ENCODE results near the gene EZR. TPM values are rescaled to one million over a fixed set of nuclear protein-coding genes. Genes with fewer than 3 reads are reported as not detected.

Gene EZR
- total and polyA plus RNA-seq, 9 of the 15 experiments (the other 6 are each of a cell fraction or from before 2014, with no cell fraction given), result 36.5 to 162 (median 104) TPM

DNA sequence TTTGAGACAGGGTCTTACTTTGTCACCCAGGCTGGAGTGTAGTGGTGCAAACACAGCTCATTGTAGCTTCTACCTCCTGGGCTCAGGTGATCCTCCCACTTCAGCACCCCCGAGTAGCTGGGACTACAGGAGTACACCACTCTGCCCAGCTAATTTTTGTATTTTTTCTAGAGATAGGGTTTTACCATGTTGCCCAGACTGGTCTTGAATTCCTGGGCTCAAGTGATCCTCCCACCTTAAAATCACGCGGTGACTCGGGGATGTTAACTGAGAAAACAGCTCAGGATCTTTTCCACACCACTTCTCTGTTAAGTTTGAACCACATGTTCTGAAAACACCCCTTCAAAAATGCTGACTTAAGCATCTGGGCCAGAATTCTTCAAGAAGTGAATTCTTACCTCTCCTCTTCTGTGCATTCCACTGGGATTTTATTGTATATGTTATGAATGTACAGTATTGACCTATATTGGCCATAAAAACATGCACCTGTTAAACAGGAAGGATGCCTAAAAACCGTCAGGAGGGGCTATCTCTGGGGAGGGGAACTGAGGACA lies 96.9 kb downstream of the EZR start (continued):
- no peak for TF ChIP-seq ZNF274 (IDR thresholded peaks at IDR 0.05; ENCODE audit: borderline replicate concordance, low read depth, low read length)
- no peak for TF ChIP-seq SIN3B (IDR thresholded peaks at IDR 0.05; ENCODE audit: low read depth)

DNA sequence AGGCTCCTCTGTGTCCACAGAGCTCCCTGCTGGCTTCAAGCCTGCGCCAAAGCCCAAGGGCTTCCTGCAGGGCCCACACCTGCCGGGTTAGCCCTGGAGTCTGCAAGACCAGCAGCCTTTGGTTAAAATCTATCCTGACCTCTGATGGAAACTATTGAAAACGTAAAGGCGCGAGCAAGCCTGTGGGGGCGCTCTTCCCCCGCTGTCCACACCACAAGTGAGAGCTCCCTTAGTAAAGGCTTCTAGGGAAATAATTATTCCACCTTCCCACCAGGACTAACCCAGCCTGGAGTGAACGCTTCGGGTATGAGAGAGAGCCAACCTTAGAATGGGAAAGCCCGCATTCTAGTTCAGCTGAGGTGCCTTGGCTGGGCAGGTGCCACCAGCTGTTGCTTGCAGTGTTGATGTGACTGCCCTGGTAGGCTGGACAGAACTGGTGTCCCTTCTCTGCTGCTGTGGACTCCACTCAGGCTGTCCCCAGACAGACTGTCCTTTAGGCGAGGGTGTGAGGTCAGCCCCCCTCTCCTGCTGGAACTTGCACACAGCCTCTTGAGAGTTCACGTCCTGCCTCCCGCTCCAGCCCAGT lies 100.6 kb downstream of the EZR start:
- intact Hi-C loops (cut with micrococcal nuclease) (loop anchor here (1.0 to 2.0 kb wide), 3 partner anchors 44 to 254 kb away; no protein-coding TSS in a partner anchor), in situ Hi-C loops (cut with MboI) (loop anchor here (25.0 kb wide), 1 partner anchor 269 kb away; no protein-coding TSS in a partner anchor)
- no peaks in the 10 kb centered on the region for H3K79me2 ChIP-seq (ENCODE audit: control insufficient read depth, insufficient read depth, low read length)
- WGBS (ENCODE audit: insufficient coverage, low coverage, missing lambda C conversion rate), result 15% methylated on average over 13 of the region's 13 CpGs
- DNase-seq (ENCODE audit: extremely low read depth in 1 of 4, low spot score in 3 of 4), result peak; percentile 66 to 77 (median 67)
- H3K9ac ChIP-seq (ENCODE audit: insufficient read depth in 1 of 2, low read depth in 2 of 2, low read length in 2 of 2), result no peak overlapping the region
- POLR2A ChIA-PET, result interaction anchor here (0.6 to 1.4 kb wide), 7 partner anchors 9 to 1171 kb away, joined by 3 to 6 read pairs (median 3); no protein-coding TSS in a partner anchor
- peaks cover 3 to 16% of the 10 kb centered on the region in 2 experiments; a peak in 3 of 5 replicates for H3K27me3 ChIP-seq (ENCODE audit: control insufficient read depth in 2 of 2, insufficient read depth in 2 of 2, low read length in 2 of 2)
- 0 out of 2 replicates have a peak, but pooled peaks cover 3% of the 10 kb centered on the region for H4K20me1 ChIP-seq (replicated peaks; ENCODE audit: control insufficient read depth, insufficient read depth, low read length)
- peak; percentile 73 for FAIRE-seq
- H3K9me1 ChIP-seq (ENCODE audit: control insufficient read depth, insufficient read depth, low read length), result no peaks in the 10 kb centered on the region
- peak; percentile 90 for ATAC-seq
- peak overlapping the region; percentile 76 for H2AFZ ChIP-seq (ENCODE audit: low read depth, low read length)
- CTCF ChIA-PET (ENCODE audit: low intra/inter-chr PET ratio), result interaction anchor here (1.1 to 1.4 kb wide), 3 partner anchors 12 to 254 kb away, joined by 3 to 7 read pairs (median 3); no protein-coding TSS in a partner anchor
- H3K4me1 ChIP-seq (replicated peaks in 1 of 2; ENCODE audit: control insufficient read depth in 2 of 2, insufficient read depth in 2 of 2, low read length in 2 of 2), result peaks cover 6 to 13% of the 10 kb centered on the region in 2 experiments; a peak in 4 of 5 replicates
- no peak overlapping the region for H3K4me2 ChIP-seq (ENCODE audit: insufficient read depth, low read length)
- no peaks in the 10 kb centered on the region for H3K9me3 ChIP-seq (replicated peaks; ENCODE audit: control insufficient read depth, insufficient read depth, low read depth, low read length)
- H3K27ac ChIP-seq (ENCODE audit: extremely low read depth, low read depth, low read length), result no peak overlapping the region
- H3K36me3 ChIP-seq (ENCODE audit: control insufficient read depth, insufficient read depth, low read length), result no peaks in the 10 kb centered on the region
- no TSS peak for BruUV-seq (replicated peaks)
- no peak overlapping the region for H3K4me3 ChIP-seq
- TF ChIP-seq, protein P1, sequence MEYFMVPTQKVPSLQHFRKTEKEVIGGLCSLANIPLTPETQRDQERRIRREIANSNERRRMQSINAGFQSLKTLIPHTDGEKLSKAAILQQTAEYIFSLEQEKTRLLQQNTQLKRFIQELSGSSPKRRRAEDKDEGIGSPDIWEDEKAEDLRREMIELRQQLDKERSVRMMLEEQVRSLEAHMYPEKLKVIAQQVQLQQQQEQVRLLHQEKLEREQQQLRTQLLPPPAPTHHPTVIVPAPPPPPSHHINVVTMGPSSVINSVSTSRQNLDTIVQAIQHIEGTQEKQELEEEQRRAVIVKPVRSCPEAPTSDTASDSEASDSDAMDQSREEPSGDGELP (CRISPR knock-in tag; IDR thresholded peaks at IDR 0.05; ENCODE audit: borderline replicate concordance), result peak; percentile 28; the same call in 1 of the 2 replicates
- TF ChIP-seq ZNF217 (CRISPR knock-in tag; IDR thresholded peaks at IDR 0.05), result no peak
- TF ChIP-seq CREBBP (IDR thresholded peaks at IDR 0.05; ENCODE audit: low read depth, low read length), result no peak
- no peak for TF ChIP-seq MCM2 (IDR thresholded peaks at IDR 0.05; ENCODE audit: low read depth)
- no peak for TF ChIP-seq PCBP2 (IDR thresholded peaks at IDR 0.05; ENCODE audit: low read depth, low read length, poor library complexity, severe bottlenecking)
- no peak for TF ChIP-seq IFI16 (CRISPR knock-in tag; IDR thresholded peaks at IDR 0.05)
- TF ChIP-seq BCL6 (CRISPR knock-in tag; IDR thresholded peaks at IDR 0.05), result no peak
- TF ChIP-seq MTF1 (CRISPR knock-in tag; IDR thresholded peaks at IDR 0.05; ENCODE audit: borderline replicate concordance), result no peak
- TF ChIP-seq ZNF324 (CRISPR knock-in tag; IDR thresholded peaks at IDR 0.05), result no peak
